Bronchial epithelial cell (primary cell): Measurements from ENCODE around the gene CNTNAP1. TPM values are rescaled to one million over a fixed set of nuclear protein-coding genes. Genes with fewer than 3 reads are reported as not detected.
"Not testable (repeated sequence)": the region's sequence is repeated elsewhere in the genome, so short reads cannot be mapped to it uniquely, and the experiment has no call there.

ENCODE experiments used
- DNase-seq: peaks from one replicate; pipeline ENCODE4 v3.0.0-alpha.2; 2010; ENCODE audit warnings: low read depth
- FAIRE-seq: peaks from 2 replicates; lab custom pipeline; 2011; peaks lifted over from hg19 to GRCh38; lab: Jason Lieb, UNC
- H3K27me3 ChIP-seq: 2 replicates; pipeline ENCODE4 v1.5.1; 2011; ENCODE audit warnings: low read length; ENCODE audit not compliant: control insufficient read depth, insufficient read depth
- H3K36me3 ChIP-seq: 2 replicates; pipeline ENCODE4 v1.5.1; 2011; ENCODE audit warnings: low read length; ENCODE audit not compliant: control insufficient read depth, insufficient read depth
- H3K4me3 ChIP-seq: 2 replicates; pipeline ENCODE4 v1.5.1; 2011; ENCODE audit warnings: mild to moderate bottlenecking, low read depth, low read length, control low read depth
- total RNA-seq: library from RNA; depleted of rRNA; stranded (reverse); fragments of >200 nt; gene quantifications from 2 replicates; pipeline ENCODE4 v1.2.1, GENCODE V29; 2014
- TF ChIP-seq, protein P1 (sequence below): IDR thresholded peaks from 2 replicates; pipeline ENCODE4 v1.5.1; 2011; ENCODE audit warnings: mild to moderate bottlenecking, moderate library complexity, low read length, control low read depth, inconsistent platforms; ENCODE audit not compliant: insufficient read depth, severe bottlenecking

Gene CNTNAP1
- total RNA-seq, 1 donor from 2014 or later, result 0.53 TPM

DNA sequence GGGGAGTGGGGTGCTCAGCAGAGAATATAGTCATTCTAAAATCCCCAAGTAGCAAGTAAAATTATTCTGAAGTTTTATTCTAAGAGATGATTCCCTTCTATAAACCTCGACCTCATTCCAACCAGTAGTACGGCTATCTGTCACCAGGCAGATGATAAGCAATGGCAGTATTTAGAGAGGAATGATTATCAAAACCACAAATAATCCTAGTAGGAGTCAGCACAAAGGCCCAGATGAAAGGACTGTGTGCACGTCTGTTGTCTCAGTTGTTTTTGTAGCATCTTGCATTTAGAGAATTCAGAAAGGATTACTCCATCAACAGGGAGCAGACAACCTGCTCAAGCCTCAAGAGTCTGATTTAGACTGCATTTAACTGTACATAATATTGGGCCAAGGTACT, 41.3 kb downstream of the CNTNAP1 start:
- TF ChIP-seq, protein P1, sequence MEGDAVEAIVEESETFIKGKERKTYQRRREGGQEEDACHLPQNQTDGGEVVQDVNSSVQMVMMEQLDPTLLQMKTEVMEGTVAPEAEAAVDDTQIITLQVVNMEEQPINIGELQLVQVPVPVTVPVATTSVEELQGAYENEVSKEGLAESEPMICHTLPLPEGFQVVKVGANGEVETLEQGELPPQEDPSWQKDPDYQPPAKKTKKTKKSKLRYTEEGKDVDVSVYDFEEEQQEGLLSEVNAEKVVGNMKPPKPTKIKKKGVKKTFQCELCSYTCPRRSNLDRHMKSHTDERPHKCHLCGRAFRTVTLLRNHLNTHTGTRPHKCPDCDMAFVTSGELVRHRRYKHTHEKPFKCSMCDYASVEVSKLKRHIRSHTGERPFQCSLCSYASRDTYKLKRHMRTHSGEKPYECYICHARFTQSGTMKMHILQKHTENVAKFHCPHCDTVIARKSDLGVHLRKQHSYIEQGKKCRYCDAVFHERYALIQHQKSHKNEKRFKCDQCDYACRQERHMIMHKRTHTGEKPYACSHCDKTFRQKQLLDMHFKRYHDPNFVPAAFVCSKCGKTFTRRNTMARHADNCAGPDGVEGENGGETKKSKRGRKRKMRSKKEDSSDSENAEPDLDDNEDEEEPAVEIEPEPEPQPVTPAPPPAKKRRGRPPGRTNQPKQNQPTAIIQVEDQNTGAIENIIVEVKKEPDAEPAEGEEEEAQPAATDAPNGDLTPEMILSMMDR, result no peak
- FAIRE-seq (no peak), DNase-seq (no peak)
- H3K36me3 ChIP-seq, result peaks cover 17% of the 10 kb centered on the region
- no peaks in the 10 kb centered on the region for H3K27me3 ChIP-seq
- H3K4me3 ChIP-seq, result no peak overlapping the region

GRCh38 chr17:42725143-42725542, 42.8 kb downstream of the CNTNAP1 start:
- no peak for FAIRE-seq
- no peak overlapping the region for H3K4me3 ChIP-seq

DNA sequence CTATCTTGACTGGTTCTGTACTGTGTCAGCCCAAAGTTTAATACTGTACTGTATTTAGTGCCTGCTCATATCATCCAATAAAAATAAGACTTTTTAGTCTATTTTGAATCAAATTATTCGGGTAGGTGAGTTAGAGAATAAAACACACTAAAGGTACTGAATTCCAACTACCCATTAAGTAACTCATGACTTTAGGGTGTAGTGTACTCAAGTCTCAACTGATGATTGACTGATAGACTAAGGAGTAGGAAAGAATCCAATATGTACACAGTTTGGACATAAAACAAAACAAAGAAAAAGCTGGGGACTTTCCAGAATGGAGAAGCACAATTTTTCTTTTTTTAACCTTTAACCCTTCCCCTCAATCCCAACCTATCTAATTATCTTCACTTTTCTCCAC, 58.4 kb downstream of the CNTNAP1 start:
- Histone ChIP-seq H3K36me3 (no peaks in the 10 kb centered on the region), H3K4me3 (no peak overlapping the region), H3K27me3 (no peaks in the 10 kb centered on the region)
- TF ChIP-seq, protein P1, result no peak
- DNase-seq, result no peak
- FAIRE-seq, result no peak

More at GRCh38 chr17:42725143-42725542, 42.8 kb downstream of the CNTNAP1 start:
- TF ChIP-seq, protein P1, result no peak
- Histone ChIP-seq H3K36me3 (peaks cover 10% of the 10 kb centered on the region), H3K27me3 (no peaks in the 10 kb centered on the region)
- DNase-seq, result no peak

DNA sequence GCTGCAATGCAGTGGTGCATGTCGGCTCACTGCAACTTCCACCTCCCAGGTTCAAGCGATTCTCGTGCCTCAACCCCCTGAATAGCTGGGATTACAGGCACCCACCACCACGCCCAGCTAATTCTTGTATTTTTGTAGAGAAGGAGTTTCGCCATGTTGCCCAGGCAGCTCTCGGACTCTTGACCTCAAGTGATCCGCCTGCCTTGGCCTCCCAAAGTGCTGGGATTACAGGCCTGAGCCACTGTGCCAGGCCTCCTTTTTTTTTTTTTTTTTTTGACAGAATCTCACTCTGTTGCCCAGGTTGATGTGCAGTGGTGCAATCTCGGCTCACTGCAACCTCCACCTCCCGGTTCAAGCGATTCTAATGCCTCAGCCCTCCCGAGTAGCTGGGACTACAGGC, 60.6 kb downstream of the CNTNAP1 start:
- not testable (repeated sequence) for DNase-seq, H3K27me3 ChIP-seq, H3K4me3 ChIP-seq, FAIRE-seq, H3K36me3 ChIP-seq

DNA sequence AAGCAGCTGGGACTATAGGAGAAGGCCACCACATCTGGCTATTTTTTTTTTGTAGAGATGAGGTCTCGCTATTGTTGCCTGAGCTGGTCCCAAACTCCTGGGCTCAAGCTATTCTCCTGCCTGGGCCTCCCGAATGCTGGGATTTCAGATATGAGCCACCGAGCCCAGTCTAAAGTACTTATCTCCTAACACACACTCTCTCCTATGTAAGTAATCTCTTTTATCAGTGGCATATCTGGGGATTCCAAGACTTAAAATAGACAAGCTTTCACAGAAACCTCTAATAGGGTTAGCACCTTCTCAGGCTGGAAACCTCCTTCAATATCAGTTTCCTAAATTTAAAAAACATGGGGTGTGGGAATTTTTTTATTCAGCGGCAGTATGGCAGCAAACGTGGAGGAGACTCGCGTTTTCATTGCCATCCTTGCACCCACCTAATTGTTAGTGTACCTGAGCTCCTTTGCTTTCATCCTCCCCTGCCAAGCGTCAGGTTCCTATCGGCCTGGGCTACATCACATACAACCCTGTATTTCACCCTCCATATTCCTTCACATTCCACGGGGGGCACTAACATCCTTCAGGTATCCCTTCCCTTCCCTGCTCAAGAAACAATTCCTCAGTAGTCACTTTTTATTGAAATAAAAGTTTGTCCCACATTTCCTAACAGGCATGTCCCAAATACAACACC, 61.4 kb downstream of the CNTNAP1 start:
- Histone ChIP-seq H3K27me3 (no peaks in the 10 kb centered on the region), H3K4me3 (peak overlapping the region; percentile 86), H3K36me3 (no peaks in the 10 kb centered on the region)
- DNase-seq (no peak), FAIRE-seq (peak; percentile 64)
- TF ChIP-seq, protein P1, result no peak

DNA sequence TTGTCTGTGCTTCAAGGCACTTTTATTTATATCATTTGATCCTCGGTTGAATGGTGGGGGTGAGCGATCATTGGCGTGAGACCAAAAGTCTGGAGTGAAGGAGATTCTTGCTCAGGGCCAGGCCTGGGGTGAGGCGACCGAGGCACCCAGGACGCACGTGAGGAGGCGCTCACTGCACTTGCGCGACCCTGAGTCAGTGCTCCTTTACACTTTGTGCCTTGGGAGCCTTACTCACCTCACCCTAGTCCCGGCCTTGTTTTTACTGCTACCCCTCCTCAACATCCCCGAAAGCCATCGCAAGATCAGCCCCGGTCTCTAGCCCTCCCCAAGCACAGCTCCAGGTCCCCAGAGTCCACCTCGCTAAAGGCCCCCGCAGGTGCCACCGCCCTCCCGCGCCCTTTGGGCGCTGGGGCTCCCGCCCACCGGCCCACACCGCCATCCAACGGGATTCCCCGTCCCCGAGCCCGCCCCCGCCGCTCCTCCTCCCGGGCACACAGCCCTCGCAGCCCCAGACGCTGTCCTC, 62.0 kb downstream of the CNTNAP1 start:
- DNase-seq, result peak; percentile 47
- Histone ChIP-seq H3K36me3 (no peaks in the 10 kb centered on the region), H3K27me3 (no peaks in the 10 kb centered on the region), H3K4me3 (peak overlapping the region; percentile 86)
- TF ChIP-seq, protein P1, result peak; percentile 5
- no peak for FAIRE-seq
